Keratinocyte (primary cell): ENCODE measurements around the gene PPARGC1A. TPM values are rescaled to one million over a fixed set of nuclear protein-coding genes. Genes with fewer than 3 reads are reported as not detected.

Source experiments
- DNase-seq: peaks from one replicate; pipeline ENCODE4 v3.0.0-alpha.2; 2011; ENCODE audit warnings: low read depth, missing footprints, low spot score
- FAIRE-seq: peaks from 2 replicates; lab custom pipeline; 2011; peaks lifted over from hg19 to GRCh38; lab: Jason Lieb, UNC
- H2AFZ ChIP-seq: 2 replicates; pipeline ENCODE4 v1.6.0; 2012; ENCODE audit warnings: low read length, control low read depth, inconsistent platforms; ENCODE audit not compliant: control insufficient read depth
- H3K27ac ChIP-seq: 2 replicates; pipeline ENCODE4 v1.5.1; 2011; ENCODE audit warnings: low read length; ENCODE audit not compliant: control insufficient read depth, insufficient read depth
- H3K27me3 ChIP-seq: 3 replicates; pipeline ENCODE4 v1.6.0; 2011; ENCODE audit warnings: low read length; ENCODE audit not compliant: control insufficient read depth, insufficient read depth; ENCODE audit errors: extremely low read depth
- H3K36me3 ChIP-seq, 2 experiments: 2 replicates in 1 of 2; 3 replicates in 1 of 2; pipeline ENCODE4 v1.5.1; 2011; ENCODE audit warnings: low read length in 2 of 2, mild to moderate bottlenecking in 1 of 2; ENCODE audit not compliant: control insufficient read depth in 2 of 2, insufficient read depth in 2 of 2; ENCODE audit errors: extremely low read depth in 1 of 2
- H3K4me1 ChIP-seq: 3 replicates; pipeline ENCODE4 v1.5.1; 2011; ENCODE audit warnings: low read length; ENCODE audit not compliant: control insufficient read depth, insufficient read depth; ENCODE audit errors: extremely low read depth
- H3K4me2 ChIP-seq: 3 replicates; pipeline ENCODE4 v1.6.0; 2011; ENCODE audit warnings: low read depth, low read length; ENCODE audit not compliant: control insufficient read depth, insufficient read depth; ENCODE audit errors: extremely low read depth
- H3K4me3 ChIP-seq, 3 experiments: fragments of 200-600 bp in 1 of 3; sonication (generic) in 1 of 3; 2 replicates in 2 of 3; 3 replicates in 1 of 3; pipeline ENCODE4 v1.5.1; 2011 to 2016; ENCODE audit warnings: low read length in 3 of 3, mild to moderate bottlenecking in 3 of 3, control low read depth in 2 of 3, inconsistent platforms in 1 of 3, low read depth in 1 of 3, mixed read lengths in 1 of 3, mixed run types in 1 of 3, moderate library complexity in 1 of 3; ENCODE audit not compliant: control insufficient read depth in 2 of 3, insufficient read depth in 2 of 3; ENCODE audit errors: extremely low read depth in 1 of 3
- H3K79me2 ChIP-seq: 2 replicates; pipeline ENCODE4 v1.6.0; 2012; ENCODE audit warnings: low read length; ENCODE audit not compliant: control insufficient read depth, insufficient read depth
- H3K9ac ChIP-seq: 3 replicates; pipeline ENCODE4 v1.6.0; 2011; ENCODE audit warnings: low read length; ENCODE audit not compliant: control insufficient read depth, insufficient read depth; ENCODE audit errors: extremely low read depth
- H3K9me1 ChIP-seq: 3 replicates; pipeline ENCODE4 v1.6.0; 2011; ENCODE audit warnings: low read length; ENCODE audit not compliant: control insufficient read depth, insufficient read depth; ENCODE audit errors: extremely low read depth
- H3K9me3 ChIP-seq: 2 replicates; pipeline ENCODE4 v1.5.1; 2012; ENCODE audit warnings: low read depth, low read length; ENCODE audit not compliant: control insufficient read depth
- H4K20me1 ChIP-seq: 3 replicates; pipeline ENCODE4 v1.6.0; 2011; ENCODE audit warnings: low read length; ENCODE audit not compliant: control insufficient read depth, insufficient read depth; ENCODE audit errors: extremely low read depth
- EZH2 ChIP-seq: IDR thresholded peaks from one replicate; pipeline ENCODE4 v1.6.1; 2012; ENCODE audit warnings: inconsistent platforms, mild to moderate bottlenecking, low read length, moderate library complexity
- dilution Hi-C: fragments of 300-500 bp; cut with MboI; formaldehyde crosslinking; loops from one replicate; pipeline ENCODE4 v1.7.0; 2020; ENCODE audit warnings: low sequenced_read_pairs; ENCODE audit not compliant: extremely low pct_ligation_motif_present
- polyA plus RNA-seq, 5 experiments: library from polyadenylated mRNA; depleted of rRNA in 3 of 5; stranded (reverse) in 3 of 5; stranded (forward) in 1 of 5; unstranded in 1 of 5; fragments of >200 nt; gene quantifications; 1 replicate in 1 of 5; 2 replicates in 3 of 5; 3 replicates in 1 of 5; pipeline versions ENCODE4 v1.2.1 to v1.2.3, GENCODE V29; 2011 to 2012; ENCODE audit warnings: missing spikeins in 2 of 5, low read depth in 1 of 5, low replicate concordance in 1 of 5
- TF ChIP-seq, protein P1 (sequence below), 3 experiments: IDR thresholded peaks in 1 of 3; conservative IDR thresholded peaks in 1 of 3; optimal IDR thresholded peaks in 1 of 3; 2 replicates in 2 of 3; 3 replicates in 1 of 3; pipeline versions ENCODE3 to v1.5.1; 2011; ENCODE audit warnings: low read length in 3 of 3, mild to moderate bottlenecking in 3 of 3, moderate library complexity in 2 of 3, control low read depth in 1 of 3, inconsistent platforms in 1 of 3; ENCODE audit not compliant: insufficient read depth in 2 of 3; ENCODE audit errors: extremely low read depth in 1 of 3

The PPARGC1A gene
- polyA plus RNA-seq, 1 donor (not counting 4 experiments of a cell fraction or from before 2014, with no cell fraction given): 0.18 TPM

DNA sequence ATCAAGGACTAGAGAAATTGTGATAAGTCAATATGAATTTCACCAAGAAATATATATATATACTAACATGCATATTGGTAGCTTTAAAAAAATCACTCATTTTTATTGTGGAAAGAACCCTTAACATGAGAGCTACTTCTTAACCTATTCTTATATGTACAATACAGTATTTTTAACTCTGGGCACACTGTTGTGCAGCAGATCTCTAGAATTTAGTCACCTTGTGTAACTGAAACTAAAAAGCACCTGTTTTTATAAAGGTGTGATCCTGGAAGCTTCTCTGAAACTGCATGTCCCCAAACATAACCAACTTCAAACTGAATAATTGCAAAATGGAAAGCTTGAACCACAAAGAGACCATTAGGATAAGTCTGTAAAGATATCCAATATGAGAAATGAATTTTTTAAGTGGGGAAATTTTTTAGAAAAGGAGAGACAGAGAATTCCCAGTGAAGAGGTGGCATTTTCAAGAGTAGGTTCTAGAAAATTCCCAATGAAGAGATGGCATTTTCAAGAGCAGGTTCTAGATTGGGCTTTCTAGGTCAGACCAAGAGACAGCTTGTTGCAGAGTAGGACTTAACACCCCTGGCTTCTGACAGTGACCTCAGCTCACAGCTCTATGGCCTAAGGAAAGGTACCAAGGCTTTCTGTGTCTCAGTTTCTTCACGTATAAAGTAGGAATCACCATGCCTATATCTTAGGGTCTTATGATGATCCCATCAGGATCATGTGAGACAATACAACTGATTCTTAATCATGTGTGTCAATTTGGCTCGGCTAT lies 22.0 kb upstream of the PPARGC1A start:
- Histone ChIP-seq H3K27ac (no peak overlapping the region), H3K9ac (no peak overlapping the region), H3K4me3 (no peak overlapping the region), H4K20me1 (no peaks in the 10 kb centered on the region), H3K27me3 (no peaks in the 10 kb centered on the region), H3K9me3 (no peaks in the 10 kb centered on the region), H3K36me3 (no peaks in the 10 kb centered on the region), H3K4me1 (no peaks in the 10 kb centered on the region), H3K4me2 (no peak overlapping the region), H3K9me1 (no peaks in the 10 kb centered on the region), H3K79me2 (no peaks in the 10 kb centered on the region), H2AFZ (no peak overlapping the region)
- no peak for TF ChIP-seq EZH2
- TF ChIP-seq, protein P1, sequence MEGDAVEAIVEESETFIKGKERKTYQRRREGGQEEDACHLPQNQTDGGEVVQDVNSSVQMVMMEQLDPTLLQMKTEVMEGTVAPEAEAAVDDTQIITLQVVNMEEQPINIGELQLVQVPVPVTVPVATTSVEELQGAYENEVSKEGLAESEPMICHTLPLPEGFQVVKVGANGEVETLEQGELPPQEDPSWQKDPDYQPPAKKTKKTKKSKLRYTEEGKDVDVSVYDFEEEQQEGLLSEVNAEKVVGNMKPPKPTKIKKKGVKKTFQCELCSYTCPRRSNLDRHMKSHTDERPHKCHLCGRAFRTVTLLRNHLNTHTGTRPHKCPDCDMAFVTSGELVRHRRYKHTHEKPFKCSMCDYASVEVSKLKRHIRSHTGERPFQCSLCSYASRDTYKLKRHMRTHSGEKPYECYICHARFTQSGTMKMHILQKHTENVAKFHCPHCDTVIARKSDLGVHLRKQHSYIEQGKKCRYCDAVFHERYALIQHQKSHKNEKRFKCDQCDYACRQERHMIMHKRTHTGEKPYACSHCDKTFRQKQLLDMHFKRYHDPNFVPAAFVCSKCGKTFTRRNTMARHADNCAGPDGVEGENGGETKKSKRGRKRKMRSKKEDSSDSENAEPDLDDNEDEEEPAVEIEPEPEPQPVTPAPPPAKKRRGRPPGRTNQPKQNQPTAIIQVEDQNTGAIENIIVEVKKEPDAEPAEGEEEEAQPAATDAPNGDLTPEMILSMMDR (optimal IDR thresholded peaks at IDR 0.05 in 1 of 3, IDR thresholded peaks at IDR 0.05 in 1 of 3, conservative IDR thresholded peaks at IDR 0.05 in 1 of 3; ENCODE audit: extremely low read depth in 1 of 3, insufficient read depth in 2 of 3, low read length in 3 of 3): no peak
- no peak for FAIRE-seq
- DNase-seq: no peak
- dilution Hi-C loops: no loop called here

DNA sequence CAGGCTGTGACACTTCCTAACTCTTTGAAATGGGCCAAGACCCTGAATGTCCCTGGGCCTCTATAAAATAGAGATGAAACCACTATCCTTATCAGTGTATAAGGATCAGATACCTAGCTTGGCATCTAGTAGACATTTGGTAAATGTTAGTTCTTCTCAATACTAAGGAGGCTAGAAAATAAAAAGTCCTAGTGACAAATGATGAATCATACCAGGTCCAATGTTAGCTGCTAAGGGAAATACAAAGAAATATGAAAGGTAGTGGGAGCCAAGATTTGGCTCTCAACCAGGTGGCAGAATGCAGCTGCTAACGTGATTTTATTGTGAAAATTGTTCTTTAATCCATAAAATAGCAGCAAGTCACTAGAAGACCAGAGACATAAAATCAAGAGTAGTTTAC lies 19.8 kb upstream of the PPARGC1A start:
- Histone ChIP-seq H3K4me2 (no peak overlapping the region), H3K4me3 (no peak overlapping the region), H3K27me3 (no peaks in the 10 kb centered on the region), H3K79me2 (no peaks in the 10 kb centered on the region), H3K36me3 (no peaks in the 10 kb centered on the region), H3K4me1 (peaks cover 7% of the 10 kb centered on the region), H3K27ac (no peak overlapping the region), H3K9me3 (no peaks in the 10 kb centered on the region), H3K9me1 (no peaks in the 10 kb centered on the region), H3K9ac (no peak overlapping the region), H2AFZ (no peak overlapping the region), H4K20me1 (no peaks in the 10 kb centered on the region)
- dilution Hi-C loops: no loop called here
- DNase-seq (no peak), FAIRE-seq (peak; percentile 36)
- TF ChIP-seq, protein P1 (optimal IDR thresholded peaks at IDR 0.05 in 1 of 3, IDR thresholded peaks at IDR 0.05 in 1 of 3, conservative IDR thresholded peaks at IDR 0.05 in 1 of 3; ENCODE audit: extremely low read depth in 1 of 3, insufficient read depth in 2 of 3, low read length in 3 of 3): no peak
- TF ChIP-seq EZH2: no peak
